Nucleus accumbens (tissue), 56 donors: ENCODE results near the gene C16orf95.
A peak's percentile ranks its signal among the peaks of the same experiment; 100 is the strongest.

Experiments
- DNase-seq, 56 donors: peaks; one replicate each; lab custom pipeline; 2025; lab: John Stamatoyannopoulos, UW

The C16orf95 gene

DNA sequence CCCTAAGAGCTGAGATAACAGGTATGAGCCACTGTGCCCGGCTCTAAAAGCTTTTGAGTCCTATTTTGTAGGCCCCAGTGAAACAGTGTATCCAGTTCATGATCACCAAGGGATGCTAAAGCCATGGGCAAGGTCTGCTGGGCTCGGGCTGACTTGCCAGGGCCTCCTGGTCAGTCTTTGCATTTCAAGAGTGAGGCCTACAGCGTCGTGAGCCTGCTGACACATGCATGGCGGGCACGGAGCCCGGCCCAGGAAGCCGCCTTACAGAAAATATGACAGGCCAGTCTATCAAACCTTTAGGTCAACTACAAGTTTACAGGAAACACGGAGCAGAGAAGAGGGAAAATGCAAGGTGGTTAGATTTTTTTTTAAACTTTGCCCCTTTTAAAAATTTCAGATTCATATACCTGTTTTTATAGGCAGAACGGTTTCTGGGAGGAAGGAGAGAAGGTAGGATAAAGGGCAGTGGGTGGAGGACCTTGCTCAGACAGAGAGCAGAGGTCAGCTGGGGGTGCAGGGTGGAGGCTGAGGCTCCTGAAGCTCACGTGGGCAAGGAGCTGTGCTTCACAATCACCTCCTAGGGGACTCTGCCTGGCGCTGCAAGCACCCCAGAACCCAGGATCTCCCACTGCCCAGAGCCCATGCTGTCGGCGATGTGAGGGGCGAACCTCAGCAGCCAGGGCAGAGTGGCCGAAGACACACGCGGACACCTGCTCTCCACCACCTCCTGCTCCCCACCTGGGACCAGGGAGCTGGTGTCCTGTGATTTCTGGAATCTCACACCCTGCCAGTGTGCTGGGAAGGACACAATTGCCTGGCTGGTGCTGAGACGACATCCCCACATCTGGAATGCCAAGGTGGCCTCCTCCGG is 21.3 kb downstream of the C16orf95 start:
- DNase-seq, result no peak

DNA sequence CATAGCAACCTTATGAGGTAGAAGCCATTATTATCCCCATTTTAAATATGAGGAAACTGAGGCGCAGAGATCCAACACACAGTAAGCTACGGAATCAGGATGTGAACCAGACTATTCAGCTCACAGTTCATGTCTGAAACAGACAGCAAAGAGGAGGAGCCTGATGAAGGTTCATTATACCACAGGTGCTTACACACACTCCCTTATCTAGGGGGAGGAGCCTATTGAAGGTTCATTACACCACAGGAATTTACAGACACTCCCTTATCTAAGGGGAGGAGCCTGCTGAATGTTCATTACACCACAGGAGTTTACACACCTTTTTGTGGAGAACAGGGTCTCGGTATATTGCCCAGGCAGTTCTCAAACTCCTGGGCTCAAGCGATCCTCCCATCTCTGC is 21.9 kb downstream of the C16orf95 start:
- DNase-seq, result no peak

GRCh38 chr16:87293990-87294389 is 23.2 kb downstream of the C16orf95 start:
- DNase-seq, result no peak

DNA sequence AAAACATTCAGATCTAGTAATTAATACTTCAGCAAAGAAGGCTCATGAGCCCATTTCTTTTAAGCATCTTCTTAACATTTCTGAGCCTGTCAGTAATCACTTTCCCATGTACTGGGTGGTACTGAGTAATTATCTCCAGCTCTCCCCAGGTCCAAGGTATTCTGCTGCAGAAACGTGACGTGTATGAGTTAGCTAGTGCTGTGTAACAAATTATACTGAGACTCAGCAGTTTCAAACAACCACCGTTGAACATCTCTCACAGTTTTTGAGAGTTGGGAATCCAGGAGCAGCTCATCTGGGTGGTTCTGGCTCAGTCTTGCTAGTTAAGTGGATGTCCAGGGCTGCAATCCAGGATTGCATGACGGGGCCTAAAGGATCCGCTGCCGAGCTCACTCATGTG is 25.2 kb downstream of the C16orf95 start:
- no peak for DNase-seq

DNA sequence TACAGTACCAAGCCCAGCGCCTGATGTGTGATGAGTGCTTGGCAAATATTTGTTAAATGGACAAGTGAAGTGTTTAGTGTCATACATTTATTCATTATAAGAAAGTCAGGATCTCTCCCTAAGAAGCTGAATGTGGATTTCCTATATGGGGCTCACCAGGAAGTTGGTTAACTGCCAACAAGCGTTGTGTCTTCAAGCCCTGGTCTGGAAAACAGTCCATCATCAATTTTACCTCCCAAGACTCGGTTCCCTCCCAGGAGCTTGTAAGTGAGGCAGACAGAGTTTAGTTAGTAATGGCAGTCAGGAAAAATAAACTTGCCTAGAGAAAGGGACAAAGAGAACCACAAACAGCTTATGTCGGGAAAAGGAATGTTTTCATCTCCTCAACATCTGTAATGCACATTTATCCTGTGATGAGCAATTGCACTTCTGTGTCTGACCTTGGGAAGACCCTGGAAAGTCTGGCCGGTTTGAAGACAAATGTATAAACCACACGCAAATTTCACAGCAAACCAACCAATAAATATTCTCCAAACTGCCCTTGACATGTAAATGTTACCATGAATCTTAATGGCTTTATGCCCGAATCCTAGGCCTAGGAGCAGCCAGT is 28.3 kb downstream of the C16orf95 start:
- DNase-seq, result no peak

GRCh38 chr16:87286839-87287626 is 30.2 kb downstream of the C16orf95 start:
- no peak for DNase-seq

- no peak for DNase-seq
These were observed 33.0 kb downstream of the C16orf95 start for GRCh38 chr16:87284183-87284582.

DNA sequence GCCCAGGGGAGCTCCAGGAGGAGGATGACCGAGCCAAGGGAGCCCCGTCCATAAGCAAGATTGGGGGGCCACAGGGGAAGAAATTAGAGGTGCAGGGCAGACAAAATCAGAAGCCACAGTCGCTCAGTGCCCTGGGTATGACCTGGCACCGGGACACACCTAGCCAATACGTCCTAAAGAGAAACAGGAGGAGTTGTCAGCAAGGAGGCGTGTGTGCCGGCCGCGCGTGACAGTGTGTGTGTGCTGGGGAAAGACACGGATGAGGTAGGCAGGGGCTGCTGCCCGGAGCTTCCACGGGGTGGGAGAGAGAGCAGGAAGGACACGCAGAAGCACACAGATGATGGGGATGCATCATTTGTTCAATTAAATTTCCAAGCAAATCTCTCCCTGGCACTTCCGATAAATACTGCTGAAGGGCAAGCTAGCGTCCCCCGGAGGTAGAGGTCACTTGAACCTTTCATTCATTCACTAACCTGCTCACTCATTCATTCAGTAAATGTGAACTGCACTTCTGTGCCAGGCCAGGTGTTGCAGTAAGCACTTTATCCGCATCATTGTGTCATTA is 38.0 kb downstream of the C16orf95 start:
- DNase-seq, result no peak

GRCh38 chr16:87278191-87279093 is 38.8 kb downstream of the C16orf95 start:
- peak in 51 of 56 donors; percentile 4 to 82 (median 39) for DNase-seq

- DNase-seq, result no peak
These were observed 40.3 kb downstream of the C16orf95 start for GRCh38 chr16:87276924-87277323.

DNA sequence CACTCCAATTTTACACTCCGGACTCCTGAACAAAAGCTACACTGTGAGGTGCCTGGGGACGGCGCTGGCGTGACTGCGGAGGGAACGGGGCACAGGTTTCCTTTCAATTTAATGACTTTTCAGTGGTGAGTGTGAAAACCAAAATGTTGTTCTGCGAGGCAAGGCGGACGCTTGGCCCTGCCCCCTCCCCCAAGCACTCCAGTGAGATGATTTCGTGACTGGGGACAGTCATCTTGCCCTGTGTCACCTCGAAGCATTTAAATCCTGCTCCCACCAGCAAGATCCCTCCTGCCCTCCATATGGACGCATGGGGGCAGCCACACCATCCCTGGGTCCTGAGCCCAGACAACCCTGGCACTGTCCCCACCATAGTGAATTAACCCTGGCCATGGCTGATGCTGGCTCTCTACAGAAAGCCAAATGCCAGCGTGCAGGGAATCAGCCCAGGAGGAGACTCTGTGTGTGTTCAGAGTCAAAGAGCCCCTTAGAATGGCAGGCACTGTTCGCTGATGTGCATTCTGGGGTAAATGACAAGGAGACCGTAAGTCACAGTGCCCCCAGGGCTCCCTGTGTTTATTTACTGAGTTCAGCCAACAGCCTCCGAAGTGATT is 41.0 kb downstream of the C16orf95 start:
- DNase-seq, result peak in 1 of 56 donors; percentile 6

- DNase-seq, result no peak
These were observed 42.4 kb downstream of the C16orf95 start for GRCh38 chr16:87274794-87275193.

GRCh38 chr16:87273471-87274030 is 43.6 kb downstream of the C16orf95 start:
- no peak for DNase-seq

GRCh38 chr16:87271256-87271655 is 45.9 kb downstream of the C16orf95 start:
- DNase-seq, result no peak

DNA sequence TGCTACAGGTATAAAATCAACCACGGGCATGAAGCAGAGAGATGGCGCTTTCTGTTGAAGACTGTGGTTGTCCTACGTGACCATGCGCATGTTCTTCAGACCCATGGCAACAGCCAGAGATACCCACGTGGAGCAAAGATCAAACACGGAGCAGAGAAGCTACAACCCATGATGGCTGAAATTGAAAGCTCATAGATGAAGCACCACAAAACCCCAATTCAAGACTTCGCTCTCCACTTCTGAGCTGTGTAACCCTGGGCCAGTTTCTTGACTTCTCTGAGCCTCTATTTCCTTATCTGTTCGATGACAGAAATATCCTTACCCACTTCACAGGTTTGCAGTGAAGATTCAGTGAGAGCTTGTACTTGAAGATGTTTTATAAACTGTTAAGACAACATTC is 49.6 kb downstream of the C16orf95 start:
- no peak for DNase-seq

GRCh38 chr16:87266846-87267245 is 50.3 kb downstream of the C16orf95 start:
- DNase-seq, result no peak

DNA sequence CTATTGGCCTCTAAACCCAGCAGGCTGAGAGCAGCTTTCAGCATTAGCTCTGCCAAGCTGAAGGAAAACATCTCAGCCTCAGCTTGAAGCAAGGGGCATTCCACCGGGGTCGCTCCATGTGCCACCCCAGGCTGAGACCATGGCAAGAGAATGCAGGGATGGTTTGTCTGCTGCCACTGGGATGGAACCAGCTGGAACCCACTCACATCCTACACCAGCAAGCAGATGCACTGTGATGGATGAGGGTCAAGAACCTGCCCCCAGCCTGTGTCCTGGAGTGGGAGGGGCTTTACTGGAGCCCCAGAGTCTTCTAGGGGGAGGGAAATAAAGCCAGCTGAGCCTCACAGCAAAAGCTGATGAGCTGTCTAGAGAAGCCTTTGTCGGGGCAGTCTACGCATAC is 51.9 kb downstream of the C16orf95 start:
- no peak for DNase-seq

- DNase-seq, result no peak
These were observed 52.6 kb downstream of the C16orf95 start for GRCh38 chr16:87264634-87265033.

DNA sequence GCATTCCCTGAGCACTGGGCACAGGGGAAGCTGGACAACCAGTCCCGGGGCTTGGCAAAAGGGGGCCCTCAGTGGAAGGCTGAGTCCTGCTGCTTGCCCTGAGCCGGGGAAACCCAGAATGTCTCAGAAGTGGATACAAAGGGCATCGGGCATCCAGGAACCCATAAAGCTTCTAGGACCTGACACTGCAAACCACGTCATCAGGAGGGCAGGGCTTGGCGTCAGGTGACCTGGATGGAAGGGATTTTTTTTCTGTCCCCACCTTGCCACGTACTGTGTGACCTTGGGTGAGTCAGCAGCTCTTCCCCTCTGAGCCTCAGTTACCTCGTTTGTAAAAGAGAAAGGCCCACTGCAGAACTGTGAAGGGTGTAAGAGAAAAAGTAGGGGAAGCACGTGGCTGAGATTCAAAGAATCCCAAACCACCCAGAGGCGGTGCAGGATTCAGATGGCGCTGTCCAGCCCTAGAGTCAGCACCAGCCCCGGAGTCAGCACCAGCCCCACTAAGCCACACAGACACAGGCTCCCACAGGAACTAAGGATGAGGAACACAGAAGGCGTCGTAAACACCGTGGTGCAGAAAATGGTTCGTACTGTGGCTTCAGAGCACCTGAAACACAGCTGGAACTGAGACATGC is 53.7 kb downstream of the C16orf95 start:
- DNase-seq, result no peak
